GM21360 (cell line): ENCODE measurements around the gene C1GALT1.
A peak's percentile ranks its signal among the peaks of the same experiment; 100 is the strongest.

Experiments
- ATAC-seq: cut with Tn5 transposase; IDR thresholded peaks from one replicate; pipeline ENCODE4 v1.9.1; 2021; ENCODE audit warnings: mild to moderate bottlenecking, moderate library complexity; ENCODE audit not compliant: unreplicated experiment

The C1GALT1 gene

GRCh38 chr7:7265081-7266075, 83.0 kb downstream of the C1GALT1 start:
- no peak for ATAC-seq

- ATAC-seq = no peak
Measured at GRCh38 chr7:7266257-7266881, 84.0 kb downstream of the C1GALT1 start.

DNA sequence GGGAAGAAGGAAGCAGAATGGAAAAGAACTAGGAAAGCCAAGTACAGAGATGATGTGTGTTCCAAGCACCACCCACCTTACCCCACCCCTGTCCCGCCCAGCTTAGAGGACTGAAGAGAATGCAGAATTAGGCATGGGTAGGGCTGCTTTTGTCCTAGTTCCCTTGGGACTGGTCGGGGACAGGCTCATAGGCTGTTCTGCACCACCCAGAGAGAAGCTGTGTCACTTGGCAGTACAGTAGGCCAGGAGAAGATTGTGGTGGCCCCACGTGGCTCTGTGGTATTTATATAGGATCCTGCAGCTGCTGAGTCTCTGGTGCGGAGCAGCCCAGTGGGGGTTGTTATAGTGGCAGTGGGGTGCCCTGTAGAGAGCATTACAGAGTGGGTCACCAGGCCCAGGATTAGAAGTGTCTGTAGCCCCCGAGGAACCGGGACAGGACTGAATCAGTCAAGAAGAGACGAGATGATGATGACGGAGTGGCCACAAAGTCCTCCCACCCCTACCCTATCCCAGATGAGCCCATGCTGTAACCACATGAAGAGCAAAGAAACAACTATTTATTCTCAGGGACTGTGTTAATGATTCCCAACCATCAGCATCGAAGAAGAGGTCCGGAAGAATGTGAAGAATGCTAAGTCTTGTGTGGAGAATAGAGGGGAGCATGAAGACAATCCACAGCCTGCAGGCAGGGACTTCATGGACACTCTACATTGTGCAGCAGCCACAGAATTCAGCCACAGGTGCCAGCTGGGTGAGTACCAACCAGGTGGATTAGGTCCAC, 88.9 kb downstream of the C1GALT1 start:
- no peak for ATAC-seq

DNA sequence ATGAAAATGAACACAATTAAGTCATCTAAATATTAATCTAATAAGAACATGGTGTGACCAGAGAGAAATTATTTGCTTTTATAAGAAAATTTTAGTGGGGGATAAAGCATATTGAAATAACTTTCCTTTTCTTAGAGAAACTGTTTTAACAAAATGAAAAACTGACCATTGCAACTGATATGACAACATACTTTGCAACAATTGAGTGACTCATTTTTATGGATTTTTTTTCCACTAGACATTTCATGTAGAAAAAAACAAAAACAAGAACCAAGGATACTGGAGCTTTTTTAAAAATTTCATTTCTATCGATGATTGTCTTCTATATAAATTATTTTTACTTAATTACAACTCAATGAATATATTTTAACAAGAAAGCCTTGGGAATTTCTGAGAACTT, 90.0 kb downstream of the C1GALT1 start:
- no peak for ATAC-seq

DNA sequence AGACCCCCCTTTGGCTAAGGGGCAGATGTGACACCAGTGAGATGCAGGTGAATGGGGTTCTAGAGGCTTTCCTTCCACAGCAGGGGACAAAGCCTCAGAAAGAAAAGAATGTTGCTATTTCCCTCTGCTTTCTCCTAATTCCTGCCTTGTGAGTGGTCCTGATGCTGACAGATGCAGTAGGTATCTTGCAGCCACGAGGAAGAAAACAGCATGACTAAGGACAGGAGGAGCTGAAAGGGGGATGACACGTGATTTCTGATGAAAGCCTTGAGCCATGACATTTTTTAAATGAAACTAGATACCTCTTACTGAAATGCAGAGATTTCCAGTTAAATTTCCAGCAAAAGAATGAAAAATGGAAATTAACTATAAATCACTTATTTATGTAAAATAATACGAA, 92.4 kb downstream of the C1GALT1 start:
- ATAC-seq = no peak

DNA sequence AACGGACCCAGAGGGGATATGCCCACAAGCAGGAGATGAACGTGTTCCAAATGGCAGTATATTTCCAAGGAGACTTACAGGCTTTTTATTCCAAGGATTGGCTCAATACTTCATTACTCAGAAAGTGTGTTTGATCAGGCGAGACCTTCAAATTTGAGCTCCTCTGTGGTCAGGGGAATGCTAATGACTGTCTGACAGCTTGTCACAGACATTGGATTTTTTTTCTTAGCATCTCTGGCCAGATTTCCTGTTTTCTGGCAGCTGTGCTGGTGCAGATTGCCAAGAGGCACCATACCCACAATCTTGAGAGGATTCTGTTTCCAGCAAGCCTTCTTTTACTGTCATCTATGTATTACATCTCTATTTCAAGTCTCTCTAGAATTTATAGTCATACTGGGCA, 93.8 kb downstream of the C1GALT1 start:
- no peak for ATAC-seq

- ATAC-seq = no peak
Measured at GRCh38 chr7:7290429-7291122, 108.2 kb downstream of the C1GALT1 start.

GRCh38 chr7:7292085-7292484, 109.7 kb downstream of the C1GALT1 start:
- ATAC-seq = peak; percentile 66

DNA sequence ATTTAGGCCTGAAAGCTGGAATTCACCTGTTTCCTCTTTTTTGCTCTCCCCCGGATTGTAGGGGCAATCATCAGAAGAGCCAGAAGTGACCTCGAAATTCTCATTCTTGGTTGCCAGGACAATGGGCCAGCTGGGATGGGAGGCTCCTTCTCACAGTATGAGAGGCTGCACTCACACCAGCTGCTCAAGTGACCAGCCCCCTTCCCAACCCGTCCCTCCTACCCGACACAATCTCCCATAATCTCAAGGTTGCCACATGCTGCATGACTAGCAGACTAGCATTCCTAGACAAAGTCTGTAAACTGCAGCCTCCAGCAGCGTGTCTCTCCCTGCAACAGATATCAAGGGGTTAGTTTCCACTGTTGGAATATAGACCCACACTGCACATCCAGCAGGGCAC, 110.3 kb downstream of the C1GALT1 start:
- no peak for ATAC-seq

GRCh38 chr7:7293092-7293491, 110.7 kb downstream of the C1GALT1 start:
- no peak for ATAC-seq

DNA sequence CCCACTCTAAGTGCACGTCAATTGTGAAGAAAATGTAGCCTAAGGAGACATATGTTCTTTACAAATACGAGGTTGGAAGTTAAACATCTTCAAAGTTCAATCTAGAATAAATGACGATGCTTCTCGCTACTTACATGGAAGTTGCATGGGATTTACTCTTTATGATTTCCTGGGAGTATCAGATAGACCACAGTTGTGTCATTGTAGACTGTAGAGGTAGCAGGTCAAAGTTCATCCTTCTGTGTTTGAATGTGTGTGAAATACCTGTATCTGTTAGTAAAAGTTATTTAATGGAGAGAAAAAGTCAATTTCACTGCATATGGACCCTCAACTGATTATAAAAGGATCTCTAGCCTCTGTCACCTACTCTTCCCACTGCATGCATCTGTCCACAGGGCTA, 112.6 kb downstream of the C1GALT1 start:
- ATAC-seq = no peak
